GM23248 (cell line): ENCODE data around the gene SLC1A2.

Experiments
- EZH2 ChIP-seq: fragments of 200-600 bp; sonication (generic); IDR thresholded peaks from 2 replicates; pipeline ENCODE4 v1.6.1; 2018; ENCODE audit warnings: antibody characterized with exemption, mild to moderate bottlenecking; ENCODE audit not compliant: insufficient read depth, poor library complexity, severe bottlenecking
- EZH2phosphoT487 ChIP-seq: fragments of 200-600 bp; sonication (generic); IDR thresholded peaks from 2 replicates; pipeline ENCODE4 v1.6.1; 2018; ENCODE audit warnings: antibody characterized with exemption, moderate library complexity, mild to moderate bottlenecking, low read depth; ENCODE audit not compliant: insufficient read depth

DNA sequence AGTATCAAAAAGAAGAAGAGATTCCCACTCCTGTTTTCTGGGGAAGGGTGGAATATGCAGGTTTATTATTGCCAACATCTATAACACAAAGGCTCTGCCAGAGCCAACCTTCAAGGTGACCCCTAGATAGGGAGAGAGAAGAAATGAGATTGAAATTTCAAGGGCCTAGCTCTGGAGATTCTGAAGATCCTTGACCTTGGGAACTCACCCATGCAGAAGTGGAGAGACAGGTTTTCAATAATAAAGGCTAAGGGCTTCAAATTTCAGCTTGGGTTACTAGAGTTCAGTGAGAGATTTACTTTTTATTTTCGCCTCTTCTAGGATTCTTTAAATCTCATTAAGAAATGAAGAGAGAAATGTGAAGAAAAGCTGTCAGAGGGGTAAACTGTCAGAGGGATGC, 182.0 kb downstream of the SLC1A2 start:
- TF ChIP-seq EZH2 (no peak), EZH2phosphoT487 (no peak)
